K562 (cell line): Measurements from ENCODE around the gene HELZ2. TPM values are rescaled to one million over a fixed set of nuclear protein-coding genes. Genes with fewer than 3 reads are reported as not detected.

Experiments
- ATAC-seq: fragments of 200-7000 bp; cut with Tn5 transposase; 3 replicates; pipeline ENCODE4 v1.9.1; 2020; ENCODE audit warnings: moderate library complexity
- BruUV-seq: library from RNA; stranded (reverse); fragments of 400-500 nt; replicated peaks from 2 replicates; lab custom pipeline; 2021; lab: Mats Ljungman, UMichigan
- CTCF ChIA-PET: fragments of 300-600 bp; formaldehyde crosslinking; extraction: SDS; loops from one replicate; lab custom pipeline; 2021; ENCODE audit warnings: low intra/inter-chr PET ratio; lab: Yijun Ruan, JAX
- POLR2A ChIA-PET: fragments of 300-600, 350-650 bp; sonication (Branson Sonifier 250); formaldehyde crosslinking; extraction: SDS; loops from one replicate; lab custom pipeline; 2021; ENCODE audit warnings: antibody characterized with exemption, inconsistent platforms; lab: Yijun Ruan, JAX
- DNase-seq, 4 experiments: peaks; one replicate each; pipeline versions ENCODE4 v3.0.0 to v3.0.0-alpha.2; 2011 to 2018; ENCODE audit warnings: low spot score in 3 of 4, mixed read lengths in 3 of 4; ENCODE audit errors: extremely low read depth in 1 of 4
- FAIRE-seq: peaks from 2 replicates; lab custom pipeline; 2011; peaks lifted over from hg19 to GRCh38; lab: Jason Lieb, UNC
- H2AFZ ChIP-seq: 2 replicates; pipeline ENCODE4 v1.6.0; 2011; ENCODE audit warnings: low read depth, low read length, control low read depth, inconsistent platforms
- H3K27ac ChIP-seq: fragments of 200-600 bp; 3 replicates; pipeline ENCODE4 v1.8.0; 2011; ENCODE audit warnings: low read depth, mild to moderate bottlenecking, control low read depth, inconsistent platforms, low read length, moderate library complexity, mixed read lengths; ENCODE audit errors: extremely low read depth
- H3K27me3 ChIP-seq, 2 experiments: fragments of 300-600 bp in 1 of 2; 2 replicates in 1 of 2; 3 replicates in 1 of 2; pipeline versions ENCODE4 v1.6.0 to v1.8.0; 2011; ENCODE audit warnings: inconsistent platforms in 2 of 2, low read length in 2 of 2, mild to moderate bottlenecking in 1 of 2, mixed read lengths in 1 of 2, moderate library complexity in 1 of 2; ENCODE audit not compliant: control insufficient read depth in 2 of 2, insufficient read depth in 2 of 2
- H3K36me3 ChIP-seq: fragments of 300-600 bp; 3 replicates; pipeline ENCODE4 v1.8.0; 2011; ENCODE audit warnings: mild to moderate bottlenecking, low read length, inconsistent platforms; ENCODE audit not compliant: control insufficient read depth, insufficient read depth
- H3K4me1 ChIP-seq, 2 experiments: fragments of 200-600 bp in 1 of 2; replicated peaks in 1 of 2; 2 replicates in 1 of 2; 3 replicates in 1 of 2; pipeline versions ENCODE4 v1.5.1 to v1.8.0; 2011; ENCODE audit warnings: inconsistent platforms in 2 of 2, low read length in 2 of 2, mild to moderate bottlenecking in 1 of 2, mixed read lengths in 1 of 2, moderate library complexity in 1 of 2; ENCODE audit not compliant: control insufficient read depth in 2 of 2, insufficient read depth in 2 of 2
- H3K4me2 ChIP-seq: 2 replicates; pipeline ENCODE4 v1.6.1; 2011; ENCODE audit warnings: low read length, control low read depth, inconsistent platforms, mixed read lengths; ENCODE audit not compliant: insufficient read depth
- H3K4me3 ChIP-seq: fragments of 200-600 bp; sonication (generic), shearing (Covaris generic); 2 replicates; pipeline ENCODE4 v1.5.1; 2016; ENCODE audit warnings: control low read depth, inconsistent platforms
- H3K79me2 ChIP-seq: fragments of 200-600 bp; 3 replicates; pipeline ENCODE4 v1.8.0; 2011; ENCODE audit warnings: low read length, inconsistent platforms; ENCODE audit not compliant: control insufficient read depth, insufficient read depth
- H3K9ac ChIP-seq, 2 experiments: 2 replicates each; pipeline versions ENCODE4 v1.6.0 to v1.6.1; 2011; ENCODE audit warnings: low read depth in 2 of 2, low read length in 2 of 2, control low read depth in 1 of 2, inconsistent platforms in 1 of 2, mild to moderate bottlenecking in 1 of 2, mixed read lengths in 1 of 2; ENCODE audit not compliant: insufficient read depth in 1 of 2
- H3K9me1 ChIP-seq: one replicate; pipeline ENCODE4 v1.6.0; 2011; ENCODE audit warnings: inconsistent platforms, mild to moderate bottlenecking, low read length, moderate library complexity; ENCODE audit not compliant: control insufficient read depth, insufficient read depth
- H3K9me3 ChIP-seq: replicated peaks from 2 replicates; pipeline ENCODE4 v1.5.1; 2011; ENCODE audit warnings: low read depth, low read length, inconsistent platforms; ENCODE audit not compliant: control insufficient read depth, insufficient read depth
- H4K20me1 ChIP-seq: replicated peaks from 2 replicates; pipeline ENCODE4 v1.6.1; 2011; ENCODE audit warnings: low read length, inconsistent platforms, mixed read lengths; ENCODE audit not compliant: control insufficient read depth, insufficient read depth
- ADNP ChIP-seq: fragments of 200-800 bp; sonication (Bioruptor generic); IDR thresholded peaks from 2 replicates; pipeline ENCODE4 v1.6.1; 2016; ENCODE audit warnings: missing genetic modification characterization, missing compliant biosample characterization
- BDP1 ChIP-seq: IDR thresholded peaks from 3 replicates; pipeline ENCODE4 v1.6.1; 2011; ENCODE audit not compliant: insufficient read length, insufficient read depth
- CHAMP1 ChIP-seq: fragments of 450-650 bp; IDR thresholded peaks from 2 replicates; pipeline ENCODE4 v1.6.1; 2016; ENCODE audit warnings: mild to moderate bottlenecking
- E2F3 ChIP-seq: fragments of 250-450 bp; sonication (Bioruptor Pico); IDR thresholded peaks from 2 replicates; pipeline ENCODE4 v1.4.0; 2020; ENCODE audit warnings: mild to moderate bottlenecking
- ETV1 ChIP-seq: fragments of 450-650 bp; conservative IDR thresholded peaks from 2 replicates; pipeline ENCODE4 v1.6.1; 2016; ENCODE audit warnings: missing genetic modification characterization, control low read depth, low read depth, missing compliant biosample characterization
- FOXJ2 ChIP-seq: fragments of 200-800 bp; sonication (Bioruptor generic); IDR thresholded peaks from 2 replicates; pipeline ENCODE4 v1.6.1; 2016; ENCODE audit warnings: missing genetic modification characterization, missing compliant biosample characterization
- KDM4B ChIP-seq, 2 experiments: fragments of 450-650 bp in 1 of 2; sonication (generic) in 1 of 2; IDR thresholded peaks; 2 replicates each; pipeline ENCODE4 v1.6.1; 2016 to 2017; ENCODE audit warnings: borderline replicate concordance in 2 of 2, antibody characterized with exemption in 1 of 2, low read depth in 1 of 2, mild to moderate bottlenecking in 1 of 2
- LCOR ChIP-seq: sonication (generic); formaldehyde crosslinking; IDR thresholded peaks from 2 replicates; pipeline ENCODE4 v1.8.0; 2022; ENCODE audit warnings: mild to moderate bottlenecking, missing genetic modification reagents
- RBBP5 ChIP-seq: fragments of 200-600 bp; sonication (generic); IDR thresholded peaks from 2 replicates; pipeline ENCODE4 v1.6.1; 2012; ENCODE audit warnings: borderline replicate concordance, mild to moderate bottlenecking, low read length, control low read depth, inconsistent platforms; ENCODE audit not compliant: insufficient read depth, poor library complexity, severe bottlenecking
- RBM17 ChIP-seq: fragments of 200-400 bp; formaldehyde crosslinking; IDR thresholded peaks from 2 replicates; pipeline ENCODE4 v1.6.1; 2017; ENCODE audit warnings: low read depth, mild to moderate bottlenecking, low read length, borderline replicate concordance
- SIRT6 ChIP-seq: IDR thresholded peaks from one replicate; pipeline ENCODE4 v1.6.1; 2012; ENCODE audit warnings: low read depth, mild to moderate bottlenecking, control low read depth, inconsistent platforms, low read length, moderate library complexity
- TEAD4 ChIP-seq, 2 experiments: sonication (generic) in 1 of 2; formaldehyde crosslinking in 1 of 2; IDR thresholded peaks; 2 replicates each; pipeline versions ENCODE4 v1.6.1 to v1.8.0; 2012 to 2022; ENCODE audit warnings: borderline replicate concordance in 1 of 2, inconsistent platforms in 1 of 2, low read length in 1 of 2, mild to moderate bottlenecking in 1 of 2, missing genetic modification reagents in 1 of 2
- ZBTB43 ChIP-seq: sonication (generic); formaldehyde crosslinking; IDR thresholded peaks from 2 replicates; pipeline ENCODE4 v1.8.0; 2023; ENCODE audit warnings: mild to moderate bottlenecking, missing genetic modification reagents
- ZC3H4 ChIP-seq: sonication (generic); formaldehyde crosslinking; IDR thresholded peaks from 2 replicates; pipeline ENCODE4 v1.9.0; 2021; ENCODE audit warnings: missing genetic modification reagents, borderline replicate concordance
- ZNF511 ChIP-seq: sonication (generic); formaldehyde crosslinking; IDR thresholded peaks from 2 replicates; pipeline ENCODE4 v1.8.0; 2022; ENCODE audit warnings: mild to moderate bottlenecking, missing genetic modification reagents
- ZNF583 ChIP-seq: fragments of 250-450 bp; sonication (Bioruptor Pico); IDR thresholded peaks from 2 replicates; pipeline ENCODE4 v1.4.0; 2020
- ZNF780A ChIP-seq: fragments of 250-450 bp; sonication (Bioruptor Pico); IDR thresholded peaks from 2 replicates; pipeline ENCODE4 v1.5.0; 2021; ENCODE audit warnings: mild to moderate bottlenecking
- WGBS: fragments of 100-300 bp; shearing (Covaris generic); methylation state at CpG from one replicate; pipeline ENCODE4 v1.1.6; 2016; ENCODE audit warnings: low coverage, mixed read lengths; ENCODE audit not compliant: insufficient coverage; ENCODE audit errors: missing lambda C conversion rate; 5-methylcytosine and 5-hydroxymethylcytosine counted together
- in situ Hi-C: fragments of 300-500 bp; cut with MboI; formaldehyde crosslinking; loops from 4 replicates; pipeline ENCODE4 v1.15.0; 2018; ENCODE audit warnings: inconsistent platforms, mixed read lengths
- intact Hi-C: fragments of 100-400 bp; cut with micrococcal nuclease; formaldehyde crosslinking; loops from 2 replicates; pipeline ENCODE4 v1.14.2; 2022
- polyA plus RNA-seq, 8 experiments: library from polyadenylated mRNA; depleted of rRNA in 4 of 8; stranded (reverse) in 5 of 8; unstranded in 3 of 8; fragments of >200 nt; fragmentation: Nextera tagmentation in 2 of 8; fragmentation: Illumina TruSeq in 1 of 8; extraction: Ambion mirVana in 2 of 8; extraction: Trizol in 1 of 8; gene quantifications; 2 replicates each; pipeline versions ENCODE4 v1.2.1 to v1.2.3, GENCODE V29; 2011 to 2014; ENCODE audit warnings: inconsistent platforms in 1 of 8, missing spikeins in 1 of 8
- total RNA-seq, 7 experiments: library from RNA; depleted of rRNA in 6 of 7; stranded (reverse); fragments of >200 nt in 6 of 7; fragmentation: Illumina TruSeq in 2 of 7; extraction: Trizol in 2 of 7; gene quantifications; 2 replicates each; pipeline versions ENCODE4 v1.2.1 to v1.2.3, GENCODE V29; 2011 to 2021; ENCODE audit warnings: low replicate concordance in 1 of 7

HELZ2 gene
- total and polyA plus RNA-seq, 9 of the 15 experiments (the other 6 are each of a cell fraction or from before 2014, with no cell fraction given) = 0.03 to 7.8 (median 2.9) TPM; not detected in 1

- Histone ChIP-seq H2AFZ (no peak overlapping the region), H3K27ac (no peak overlapping the region), H3K9ac (peak overlapping the region in 1 of 2 experiments; percentile 64; a peak in 2 of 4 replicates), H3K4me3 (no peak overlapping the region), H3K79me2 (no peaks in the 10 kb centered on the region), H3K9me3 (no peaks in the 10 kb centered on the region), H3K9me1 (no peaks in the 10 kb centered on the region), H4K20me1 (no peaks in the 10 kb centered on the region), H3K36me3 (no peaks in the 10 kb centered on the region), H3K4me1 (peaks cover 0 to 84% of the 10 kb centered on the region in 2 experiments; a peak in 2 of 5 replicates), H3K27me3 (peaks cover 0 to 23% of the 10 kb centered on the region in 2 experiments; a peak in 2 of 5 replicates), H3K4me2 (no peak overlapping the region)
- BruUV-seq = no TSS peak
- ChIA-PET CTCF (no interaction called here), POLR2A (interaction anchor here (0.6 to 0.8 kb wide), 3 partner anchors 9 to 305 kb away, joined by 3 to 5 read pairs (median 4); partner anchors contain the start of gene TPD52L2)
- no peak for ATAC-seq
- DNase-seq = no peak
- 81% methylated on average over 13 of the region's 26 CpGs for WGBS
- TF ChIP-seq E2F3 (CRISPR knock-in tag) (no peak), TEAD4 (IDR thresholded peaks at IDR 0.05; ENCODE audit: low read length) (no peak), TEAD4 (CRISPR knock-in tag; IDR thresholded peaks at IDR 0.05; ENCODE audit: borderline replicate concordance) (no peak), ETV1 (tag) (no peak), LCOR (no peak), KDM4B (IDR thresholded peaks at IDR 0.05; ENCODE audit: borderline replicate concordance in 2 of 2, low read depth in 1 of 2) (no peak), ZC3H4 (CRISPR knock-in tag) (no peak), BDP1 (no peak), ZNF583 (CRISPR knock-in tag) (no peak), ZBTB43 (CRISPR knock-in tag) (no peak), CHAMP1 (no peak), ADNP (tag) (no peak), ZNF511 (CRISPR knock-in tag) (no peak), RBM17 (no peak), SIRT6 (no peak), FOXJ2 (tag) (no peak), RBBP5 (no peak), ZNF780A (no peak)
- intact Hi-C loops = no loop called here
- in situ Hi-C loops = no loop called here
- FAIRE-seq = no peak
These were observed 13.0 kb downstream of the HELZ2 start for GRCh38 chr20:63560856-63561609.
